Suprapubic skin (tissue), 3 donors: ENCODE results near the gene ANKH.

ENCODE experiments used
- CTCF ChIP-seq, 2 donors: fragments of 200-600 bp in 1 of 2; fragments of 450-650 bp in 1 of 2; sonication (generic) in 1 of 2; IDR thresholded peaks; one replicate each; pipeline ENCODE4 v1.5.1; 2016 to 2019; ENCODE audit warnings: antibody characterized with exemption in 2 of 2, mild to moderate bottlenecking in 1 of 2, moderate library complexity in 1 of 2
- POLR2A ChIP-seq, 2 donors: fragments of 450-650 bp; IDR thresholded peaks; one replicate each; pipeline ENCODE4 v1.6.1; 2017; ENCODE audit warnings: antibody characterized with exemption in 2 of 2, mild to moderate bottlenecking in 2 of 2, moderate library complexity in 2 of 2

GRCh38 chr5:14793851-14794250 is 77.7 kb downstream of the ANKH start:
- TF ChIP-seq POLR2A (IDR thresholded peaks at IDR 0.05) (no peak), CTCF (IDR thresholded peaks at IDR 0.05) (no peak)
